HepG2 (cell line): ENCODE results near the gene HMG20B.
"Not testable (repeated sequence)": the region's sequence is repeated elsewhere in the genome, so short reads cannot be mapped to it uniquely, and the experiment has no call there.

Experiments used
- AHR ChIP-seq: IDR thresholded peaks from 2 replicates; pipeline ENCODE4 v1.6.1; 2018; ENCODE audit warnings: missing genetic modification reagents, missing compliant biosample characterization
- E2F1 ChIP-seq: sonication (generic); formaldehyde crosslinking; IDR thresholded peaks from 2 replicates; pipeline ENCODE4 v1.5.0; 2020; ENCODE audit warnings: missing genetic modification reagents
- ELF1 ChIP-seq: sonication (generic); formaldehyde crosslinking; IDR thresholded peaks from 2 replicates; pipeline ENCODE4 v1.4.0; 2020; ENCODE audit warnings: missing genetic modification reagents
- EZH2 ChIP-seq: conservative IDR thresholded peaks from 2 replicates; pipeline ENCODE4 v1.6.1; 2012; ENCODE audit warnings: mild to moderate bottlenecking, low read depth, low read length, moderate library complexity
- HNRNPK ChIP-seq: fragments of 200-400 bp; formaldehyde crosslinking; IDR thresholded peaks from 2 replicates; pipeline ENCODE4 v1.6.1; 2018; ENCODE audit warnings: low read length, low read depth, moderate library complexity, mild to moderate bottlenecking; ENCODE audit not compliant: poor library complexity, severe bottlenecking
- MAX ChIP-seq: IDR thresholded peaks from 2 replicates; pipeline ENCODE4 v1.6.1; 2012; ENCODE audit warnings: inconsistent platforms
- PRDM4 ChIP-seq: sonication (generic); formaldehyde crosslinking; IDR thresholded peaks from 2 replicates; pipeline ENCODE4 v1.9.0; 2021; ENCODE audit warnings: missing genetic modification reagents, borderline replicate concordance
- SETDB1 ChIP-seq: sonication (generic); formaldehyde crosslinking; IDR thresholded peaks from 2 replicates; pipeline ENCODE4 v1.5.1; 2020; ENCODE audit warnings: missing genetic modification reagents, mild to moderate bottlenecking, borderline replicate concordance
- SRF ChIP-seq: IDR thresholded peaks from 2 replicates; pipeline ENCODE4 v1.6.1; 2011; ENCODE audit warnings: mild to moderate bottlenecking, low read depth, low read length, moderate library complexity
- TCF7 ChIP-seq: sonication (generic); IDR thresholded peaks from 2 replicates; pipeline ENCODE4 v1.6.1; 2016; ENCODE audit warnings: antibody characterized with exemption, low read depth
- TEAD3 ChIP-seq: optimal IDR thresholded peaks from 2 replicates; pipeline ENCODE3; 2016; ENCODE audit warnings: borderline replicate concordance
- ZNF143 ChIP-seq: sonication (generic); formaldehyde crosslinking; IDR thresholded peaks from 2 replicates; pipeline ENCODE4 v1.4.0; 2020; ENCODE audit warnings: missing genetic modification reagents
- ZNF326 ChIP-seq: sonication (generic); formaldehyde crosslinking; IDR thresholded peaks from 2 replicates; pipeline ENCODE4 v1.4.0; 2020; ENCODE audit warnings: missing genetic modification reagents, borderline replicate concordance

GRCh38 chr19:3581792-3582191 lies 9.0 kb downstream of the HMG20B start:
- not testable (repeated sequence) for TF ChIP-seq TEAD3 (CRISPR knock-in tag); ELF1 (CRISPR knock-in tag); EZH2; PRDM4 (CRISPR knock-in tag); SETDB1 (CRISPR knock-in tag); MAX; TCF7; ZNF326 (CRISPR knock-in tag); AHR; E2F1 (CRISPR knock-in tag); SRF; ZNF143; HNRNPK
